HG02981 (cell line): ENCODE data around the gene NUP37.
"Not testable (repeated sequence)": the region's sequence is repeated elsewhere in the genome, so short reads cannot be mapped to it uniquely, and the experiment has no call there.

Source experiments
- ATAC-seq: cut with Tn5 transposase; IDR thresholded peaks from one replicate; pipeline ENCODE4 v1.9.1; 2021; ENCODE audit warnings: mild to moderate bottlenecking, moderate library complexity; ENCODE audit not compliant: unreplicated experiment

NUP37 gene, protein sequence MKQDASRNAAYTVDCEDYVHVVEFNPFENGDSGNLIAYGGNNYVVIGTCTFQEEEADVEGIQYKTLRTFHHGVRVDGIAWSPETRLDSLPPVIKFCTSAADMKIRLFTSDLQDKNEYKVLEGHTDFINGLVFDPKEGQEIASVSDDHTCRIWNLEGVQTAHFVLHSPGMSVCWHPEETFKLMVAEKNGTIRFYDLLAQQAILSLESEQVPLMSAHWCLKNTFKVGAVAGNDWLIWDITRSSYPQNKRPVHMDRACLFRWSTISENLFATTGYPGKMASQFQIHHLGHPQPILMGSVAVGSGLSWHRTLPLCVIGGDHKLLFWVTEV

DNA sequence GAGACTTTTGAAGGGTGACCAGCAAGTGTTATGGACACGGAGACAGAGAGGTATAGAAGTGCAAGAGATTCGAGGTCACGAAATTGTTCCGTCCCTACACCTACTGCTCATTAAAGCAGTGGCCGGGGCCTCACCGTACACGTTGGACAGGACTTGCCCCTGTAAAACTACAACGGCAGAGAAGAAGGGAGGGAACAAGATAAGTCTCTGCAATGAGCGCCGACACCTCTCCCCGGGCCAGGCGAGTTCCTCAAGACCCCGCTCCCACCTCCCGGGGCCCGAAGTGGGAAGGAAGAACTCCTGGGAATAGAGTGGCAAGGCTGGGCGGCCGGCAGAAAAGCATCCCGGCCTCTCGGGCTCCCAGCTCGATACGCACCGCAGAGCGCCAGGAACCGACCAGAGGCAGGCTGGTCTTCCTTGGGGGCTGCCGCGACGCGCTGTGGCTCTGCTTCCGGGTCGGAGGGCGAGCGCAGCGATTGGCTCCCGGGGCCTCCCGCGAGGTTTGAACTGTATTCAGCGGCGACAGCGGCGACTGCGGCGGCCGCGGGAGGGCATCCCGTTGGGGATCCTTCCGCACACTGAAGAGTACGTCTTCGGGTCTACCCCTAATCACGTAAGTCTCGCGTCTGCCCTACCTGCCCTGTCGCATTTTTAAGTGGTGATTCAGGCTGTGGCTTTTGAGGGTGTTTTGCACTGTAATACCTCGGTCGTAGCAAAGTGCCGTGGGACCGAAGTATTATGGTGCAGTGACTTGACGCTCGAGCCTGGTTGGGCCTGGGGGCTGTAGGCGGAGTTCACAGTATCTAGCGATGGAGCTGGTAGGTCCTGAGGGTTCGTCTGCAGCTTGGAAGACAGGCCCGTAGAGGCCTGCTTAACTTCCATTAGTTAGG, at the start of gene NUP37, which contains the start of gene PARPBP:
NUP37 (minus strand) TSS at position 441 of the 890 bp plus-strand sequence. CDS start 1,596 bp downstream, outside the sequence.
PARPBP (plus strand) TSS at position 510 of the 890 bp plus-strand sequence. CDS start 3,706 bp downstream, outside the sequence.
- peak; percentile 97 for ATAC-seq

DNA sequence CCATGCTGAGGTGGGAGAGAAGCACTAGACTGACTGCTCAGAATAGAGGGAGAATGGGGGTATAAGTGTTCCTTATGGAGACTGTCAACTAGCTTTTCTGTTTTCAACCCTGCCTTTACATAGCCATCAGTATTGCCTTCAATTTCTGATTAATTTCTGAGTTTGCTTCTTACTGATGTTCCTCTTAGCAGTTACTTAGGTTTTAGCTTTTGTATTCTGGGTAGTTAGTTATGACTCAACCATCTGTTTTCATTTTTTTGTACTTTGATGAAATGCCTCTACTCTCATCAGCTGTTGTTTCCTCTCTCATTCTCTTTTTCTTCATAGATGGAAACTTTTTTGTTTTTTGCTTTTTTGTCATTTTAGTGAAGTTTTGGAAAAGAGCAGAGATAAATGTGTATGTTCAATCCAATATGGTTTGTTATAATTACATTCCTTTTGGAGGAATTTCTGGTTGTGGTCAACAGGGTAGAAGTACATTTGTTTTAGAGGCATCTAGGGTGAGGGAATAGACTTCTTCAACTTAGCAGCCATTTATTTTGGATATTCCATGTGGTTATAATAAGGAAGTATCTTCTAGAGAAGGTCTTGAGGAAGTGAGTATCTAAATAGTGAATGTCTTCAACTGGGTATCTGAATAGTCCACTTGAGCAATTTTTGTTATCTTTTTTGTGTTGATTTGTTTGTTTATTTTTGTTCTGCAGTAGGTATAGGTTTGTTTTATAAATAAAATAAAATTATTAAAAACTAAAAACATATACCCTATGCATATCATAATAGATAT, 48.1 kb upstream of the NUP37 start:
- no peak for ATAC-seq

DNA sequence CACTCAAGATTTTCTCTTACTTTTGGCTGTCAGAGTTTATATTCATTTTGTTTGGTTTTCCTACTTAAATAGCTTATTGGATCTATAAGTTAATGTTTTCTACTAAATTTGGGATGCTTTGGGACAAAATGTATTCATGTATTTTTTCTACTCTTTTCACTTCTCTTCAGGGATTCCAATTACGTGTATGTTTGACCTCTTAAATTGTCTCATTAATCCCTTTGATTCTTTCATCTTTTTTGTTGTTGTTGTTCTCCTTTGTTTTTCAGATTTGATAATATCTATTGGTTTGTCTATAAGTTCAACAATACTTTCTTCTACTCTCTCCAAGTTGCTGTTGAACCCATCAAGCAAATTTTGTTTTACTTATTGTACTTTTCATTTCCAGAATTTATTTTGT, 43.5 kb upstream of the NUP37 start:
- no peak for ATAC-seq

DNA sequence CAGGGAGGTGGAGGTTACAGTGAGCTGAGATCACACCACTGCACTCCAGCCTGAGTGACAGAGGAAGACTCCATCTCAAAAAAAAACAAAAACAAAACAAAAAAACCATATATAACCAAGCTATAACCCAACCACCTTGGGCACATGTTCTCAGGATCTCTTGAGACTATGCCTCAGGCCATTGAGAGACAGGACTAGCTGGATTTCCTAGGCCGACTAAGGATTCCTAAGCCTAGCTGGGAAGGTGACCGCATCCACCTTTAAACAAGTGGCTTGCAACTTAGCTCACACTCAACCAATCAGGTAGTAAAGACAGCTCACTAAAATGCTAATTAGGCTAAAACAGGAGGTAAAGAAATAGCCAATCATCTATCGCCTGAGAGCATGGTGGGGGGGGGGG, 35.3 kb upstream of the NUP37 start:
- not testable (repeated sequence) for ATAC-seq

DNA sequence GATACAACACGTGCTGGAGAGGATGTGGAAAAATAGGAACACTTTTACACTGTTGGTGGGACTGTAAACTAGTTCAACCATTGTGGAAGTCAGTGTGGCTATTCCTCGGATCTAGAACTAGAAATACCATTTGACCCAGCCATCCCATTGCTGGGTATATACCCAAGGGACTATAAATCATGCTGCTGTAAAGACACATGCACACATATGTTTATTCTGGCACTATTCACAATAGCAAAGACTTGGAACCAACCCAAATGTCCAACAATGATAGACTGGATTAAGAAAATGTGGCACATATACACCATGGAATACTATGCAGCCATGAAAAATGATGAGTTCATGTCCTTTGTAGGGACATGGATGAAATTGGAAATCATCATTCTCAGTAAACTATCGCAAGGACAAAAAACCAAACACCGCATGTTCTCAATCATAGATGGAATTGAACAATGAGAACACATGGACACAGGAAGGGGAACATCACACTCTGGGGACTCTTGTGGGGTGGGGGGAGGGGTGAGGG, 27.2 kb upstream of the NUP37 start:
- ATAC-seq, result not testable (repeated sequence)

DNA sequence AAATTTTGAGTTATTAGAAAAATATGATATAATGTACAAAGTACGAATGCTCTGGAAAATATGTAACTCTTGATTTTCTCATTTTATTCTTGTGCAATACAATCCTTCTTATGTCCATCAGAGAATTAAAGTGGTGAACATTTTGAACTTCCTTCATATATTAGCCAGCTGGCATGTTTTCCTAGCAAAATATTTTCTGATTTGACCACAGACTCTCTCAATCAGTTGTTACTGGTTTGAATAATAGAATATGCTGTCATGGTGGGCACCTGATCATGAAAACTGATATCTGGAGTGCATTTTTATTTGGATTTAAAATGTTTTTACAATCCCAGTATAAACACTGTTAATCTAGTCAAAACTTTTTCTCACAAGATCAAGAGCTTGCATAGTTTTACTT, 24.3 kb upstream of the NUP37 start:
- ATAC-seq, result no peak

DNA sequence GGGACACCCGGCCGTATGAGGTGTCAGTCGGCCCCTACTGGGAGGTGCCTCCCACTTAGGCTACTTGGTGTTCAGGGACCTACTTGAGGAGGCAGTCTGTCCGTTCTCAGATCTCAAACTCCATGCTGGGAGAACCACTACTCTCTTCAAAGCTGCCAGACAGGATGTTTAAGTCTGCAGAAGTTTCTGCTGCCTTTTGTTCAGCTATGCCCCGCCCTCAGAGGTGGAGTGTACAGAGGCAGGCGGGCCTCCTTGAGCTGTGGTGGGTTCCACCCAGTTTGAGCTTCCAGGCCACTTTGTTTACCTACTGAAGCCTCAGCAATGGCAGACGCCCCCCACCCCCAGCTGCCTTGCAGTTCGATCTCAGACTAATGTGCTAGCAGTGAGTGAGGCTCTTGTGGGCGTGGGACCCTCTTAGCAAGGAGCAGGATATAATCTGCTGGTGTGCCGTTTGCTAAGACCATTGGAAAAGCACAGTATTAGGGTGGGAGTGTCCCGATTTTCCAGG, 23.0 kb upstream of the NUP37 start:
- not testable (repeated sequence) for ATAC-seq

DNA sequence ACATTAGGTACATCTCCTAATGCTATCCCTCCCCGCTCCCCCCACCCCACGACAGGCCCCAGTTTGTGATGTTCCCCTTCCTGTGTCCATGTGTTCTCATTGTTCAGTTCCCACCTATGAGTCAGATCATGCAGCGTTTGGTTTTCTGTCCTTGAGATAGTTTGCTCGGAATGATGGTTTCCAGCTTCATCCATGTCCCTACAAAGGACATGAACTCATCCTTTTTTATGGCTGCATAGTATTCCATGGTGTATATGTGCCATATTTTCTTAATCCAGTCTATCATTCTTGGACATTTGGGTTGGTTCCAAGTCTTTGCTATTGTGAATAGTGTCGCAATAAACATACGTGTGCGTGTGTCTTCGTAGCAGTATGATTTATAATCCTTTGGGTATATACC, 17.7 kb upstream of the NUP37 start:
- ATAC-seq, result not testable (repeated sequence)

DNA sequence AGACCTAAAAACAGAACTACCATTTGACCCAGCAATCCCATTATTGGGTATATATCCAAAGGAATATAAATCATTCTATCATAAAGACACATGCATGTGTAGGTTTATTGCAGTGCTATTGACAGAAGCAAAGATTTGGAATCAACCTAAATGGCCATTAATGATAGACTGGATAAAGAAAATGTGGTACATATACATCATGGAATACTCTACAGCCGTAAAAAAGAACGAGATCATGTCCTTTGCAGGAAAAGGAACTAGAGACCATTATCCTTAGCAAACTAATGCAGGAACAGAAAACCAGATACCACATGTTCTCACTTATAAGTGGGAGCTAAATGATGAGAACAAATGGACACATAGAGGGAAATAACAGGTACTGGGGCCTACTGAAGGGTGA, 11.5 kb upstream of the NUP37 start:
- not testable (repeated sequence) for ATAC-seq

DNA sequence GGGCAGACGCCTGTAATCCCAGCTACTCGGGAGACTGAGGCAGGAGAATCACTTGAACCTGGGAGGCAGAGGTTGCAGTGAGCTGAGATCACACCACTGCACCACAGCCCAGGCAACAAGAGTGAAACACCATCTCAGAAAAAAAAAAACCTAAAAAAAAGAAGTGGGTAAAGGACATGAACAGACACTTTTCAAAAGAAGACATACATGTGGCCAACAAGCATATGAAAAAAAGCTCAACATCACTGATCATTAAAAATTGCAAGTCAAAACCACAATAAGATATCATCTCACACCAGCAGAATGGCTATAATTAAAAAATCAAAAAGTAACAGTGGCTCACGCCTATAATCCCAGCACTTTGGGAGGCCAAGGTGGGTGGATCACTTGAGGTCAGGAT, 10.8 kb upstream of the NUP37 start:
- ATAC-seq, result not testable (repeated sequence)

DNA sequence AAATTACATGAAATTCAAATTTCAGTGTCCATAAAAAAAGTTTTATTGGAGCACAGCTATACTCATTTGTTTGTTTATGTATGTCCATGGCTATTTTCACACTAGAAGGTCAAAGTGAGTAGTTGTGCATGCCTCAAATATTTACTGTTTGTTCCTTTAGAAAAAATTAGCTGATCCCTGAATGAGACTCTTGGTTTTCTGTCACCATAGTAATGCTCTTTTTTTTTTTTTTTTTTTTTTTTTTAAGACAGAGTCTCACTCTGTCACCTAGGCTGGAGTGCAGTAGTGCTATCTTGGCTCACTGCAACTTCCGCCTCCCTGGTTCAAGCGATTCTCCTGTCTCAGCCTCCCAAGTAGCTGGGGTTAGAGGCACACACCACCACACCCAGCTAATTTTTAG, 1.4 kb upstream of the NUP37 start:
- ATAC-seq, result not testable (repeated sequence)

DNA sequence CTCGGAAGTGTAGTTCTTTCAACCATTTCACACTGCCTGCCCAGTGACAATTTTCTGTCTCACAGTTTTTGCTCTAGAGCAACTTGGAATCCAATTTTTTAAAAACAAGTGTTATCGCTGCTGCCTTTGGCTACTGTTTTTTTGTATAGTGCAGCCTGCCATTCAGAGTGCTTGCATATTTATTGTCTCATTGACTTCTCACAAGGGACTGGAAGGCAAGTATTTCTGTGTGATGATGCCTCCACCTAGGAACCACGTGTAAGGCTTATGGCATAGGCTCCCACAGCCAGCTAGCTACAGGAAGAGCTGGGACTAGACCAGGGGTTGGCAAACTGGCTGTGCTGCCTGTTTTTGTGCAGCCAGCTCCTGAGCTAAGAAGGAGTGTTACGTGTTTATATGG, 972 bp upstream of the NUP37 start:
- no peak for ATAC-seq

DNA sequence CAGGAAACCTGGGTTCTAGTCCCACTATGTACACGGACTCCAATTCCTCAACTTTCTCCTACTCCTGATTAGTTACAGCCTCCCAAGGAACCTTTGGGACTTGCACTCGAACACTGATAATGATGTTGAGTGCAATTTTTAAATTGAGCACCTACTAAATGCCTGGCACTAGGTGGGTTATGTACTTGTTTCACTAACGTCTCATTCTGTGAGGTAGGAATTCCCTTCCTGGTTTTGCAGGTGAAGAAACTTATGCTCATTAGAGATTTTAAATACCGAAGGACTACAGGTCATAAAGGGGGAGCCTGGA, 605 bp upstream of the NUP37 start:
- ATAC-seq, result no peak

DNA sequence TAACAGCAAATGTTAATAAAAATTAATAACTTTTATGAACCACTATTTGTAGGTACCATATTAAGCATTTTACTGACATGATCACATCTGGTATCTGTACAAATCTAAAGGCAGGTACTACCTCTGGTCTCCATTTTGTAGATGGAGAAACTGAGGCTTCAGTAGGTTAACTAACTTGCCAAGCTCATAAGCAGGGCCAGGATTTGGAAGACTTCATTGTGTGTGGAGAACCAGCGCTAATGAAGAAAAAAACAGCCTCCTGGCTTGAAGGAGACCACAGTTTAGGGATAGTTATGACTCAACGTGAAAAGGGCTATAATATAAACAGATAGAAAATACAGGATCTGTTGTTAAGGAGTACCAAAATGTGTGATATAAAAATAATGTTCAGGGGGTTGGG, 1.0 kb downstream of the NUP37 start:
- ATAC-seq, result no peak

DNA sequence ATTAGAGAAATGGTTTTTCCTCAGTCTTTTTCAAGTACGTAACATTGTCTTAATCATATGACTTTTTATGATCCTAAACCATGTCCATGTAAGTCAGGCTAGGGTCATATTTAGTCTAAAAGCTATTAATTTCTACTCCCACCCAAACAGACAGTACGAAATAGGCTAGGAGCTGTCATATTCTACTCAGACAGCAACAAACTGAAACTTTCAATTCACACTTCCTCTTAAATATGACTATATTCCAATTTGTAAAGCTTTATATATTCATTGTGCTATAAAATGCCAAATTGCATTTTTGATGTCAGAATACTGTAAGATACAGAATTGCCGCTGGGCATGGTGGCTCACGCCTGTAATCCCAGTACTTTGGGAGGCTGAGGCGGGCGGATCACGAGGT, 3.5 kb downstream of the NUP37 start:
- ATAC-seq, result no peak

DNA sequence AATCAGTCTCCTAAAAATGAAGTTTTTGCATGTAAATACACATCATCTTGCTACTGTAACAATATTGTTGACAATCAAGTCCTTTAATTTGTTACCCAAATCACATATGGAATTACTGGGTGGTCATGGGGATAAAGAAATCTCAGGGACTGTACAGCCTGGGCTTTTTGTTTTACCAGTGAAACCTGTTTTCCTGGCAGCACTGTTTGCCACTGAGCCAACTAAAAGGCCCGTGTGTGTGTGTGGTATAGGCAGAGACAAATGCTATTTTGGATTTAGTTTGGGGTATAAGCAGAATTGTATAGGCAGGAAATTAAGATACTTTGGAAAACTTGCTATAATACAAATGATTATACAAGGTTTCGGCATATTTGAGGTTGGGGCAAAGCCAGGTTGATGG, 5.7 kb downstream of the NUP37 start:
- ATAC-seq, result no peak

DNA sequence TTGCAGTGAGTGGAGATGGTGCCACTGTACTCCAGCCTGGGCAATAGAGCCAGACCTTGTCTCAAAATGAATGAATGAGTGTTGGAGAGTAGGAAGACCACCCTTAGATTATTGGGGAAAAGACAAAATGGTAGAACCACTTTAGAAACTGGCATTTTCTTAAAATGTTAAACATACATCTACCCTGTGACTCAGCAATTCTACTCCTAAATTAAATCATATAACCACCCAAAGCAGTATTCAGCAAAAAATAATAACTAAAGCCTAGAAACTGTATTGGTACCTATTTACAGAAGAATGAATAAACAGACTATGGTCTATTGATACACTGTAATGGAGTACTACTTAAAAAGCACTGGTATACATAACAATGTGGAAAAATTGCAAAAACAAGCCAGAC, 9.1 kb downstream of the NUP37 start:
- ATAC-seq, result no peak

DNA sequence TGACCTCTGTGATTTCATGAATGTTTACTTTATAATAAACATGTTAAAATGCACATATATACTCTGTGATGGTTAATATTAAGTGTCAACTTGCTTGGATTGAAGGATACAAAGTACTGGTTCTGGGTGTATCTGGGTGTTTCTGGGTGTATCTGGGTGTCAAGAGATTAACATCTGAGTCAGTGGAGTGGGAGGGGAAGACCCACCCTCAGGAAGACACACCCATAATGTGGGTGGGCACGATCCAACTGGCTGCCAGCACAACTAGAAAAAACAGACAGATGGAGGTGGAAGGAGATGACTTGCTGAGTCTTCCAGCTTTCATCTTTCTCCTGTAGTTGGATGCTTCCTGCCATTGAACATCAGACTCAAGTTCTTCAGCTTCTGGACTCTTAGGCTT, 11.9 kb downstream of the NUP37 start:
- ATAC-seq, result no peak

DNA sequence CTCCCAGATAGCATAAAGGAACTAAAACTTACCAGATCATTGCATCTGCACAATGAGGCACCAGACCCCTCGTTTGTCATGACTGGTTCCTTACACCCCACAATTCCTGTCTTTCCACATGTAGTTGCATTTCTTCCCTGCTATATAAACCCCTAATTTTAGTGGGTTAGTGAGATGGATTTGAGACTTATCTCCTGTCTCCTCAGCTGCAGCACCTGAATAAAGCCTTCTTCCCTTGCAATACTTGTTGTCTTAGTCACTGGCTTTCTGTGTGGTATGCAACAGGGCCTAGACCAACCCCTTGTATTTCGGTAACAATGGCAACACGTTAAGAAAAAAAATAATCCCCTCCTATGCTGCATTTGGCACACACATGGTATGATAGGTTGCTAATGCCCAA, 13.0 kb downstream of the NUP37 start:
- ATAC-seq, result no peak

DNA sequence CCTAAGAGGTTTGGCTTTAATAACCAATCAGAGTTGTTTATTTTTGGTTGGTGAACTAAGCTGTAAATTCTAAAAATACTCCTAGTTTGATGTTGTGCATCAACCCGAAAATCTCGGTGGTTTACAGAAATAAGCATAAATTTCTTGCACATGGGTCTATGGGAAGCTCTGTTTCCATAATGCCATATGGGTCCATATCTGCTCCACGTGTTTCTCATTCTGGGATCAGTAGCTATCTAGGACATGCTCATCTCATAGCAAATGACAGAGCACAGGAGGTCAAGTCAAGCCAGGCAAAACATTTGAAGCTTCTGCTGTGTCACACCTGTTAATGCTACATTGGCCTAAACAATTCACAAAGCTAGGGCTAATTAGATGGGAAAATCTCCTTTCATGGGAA, 23.1 kb downstream of the NUP37 start:
- ATAC-seq, result no peak
